DMS79 treated with DMSO at 0.1 percent for 48 hours (cell line): ENCODE measurements around the gene PITRM1.
"Not testable (repeated sequence)": the region's sequence is repeated elsewhere in the genome, so short reads cannot be mapped to it uniquely, and the experiment has no call there.

Experiments
- DNase-seq: peaks from one replicate; lab custom pipeline; 2025; lab: John Stamatoyannopoulos, UW

PITRM1 gene, protein sequence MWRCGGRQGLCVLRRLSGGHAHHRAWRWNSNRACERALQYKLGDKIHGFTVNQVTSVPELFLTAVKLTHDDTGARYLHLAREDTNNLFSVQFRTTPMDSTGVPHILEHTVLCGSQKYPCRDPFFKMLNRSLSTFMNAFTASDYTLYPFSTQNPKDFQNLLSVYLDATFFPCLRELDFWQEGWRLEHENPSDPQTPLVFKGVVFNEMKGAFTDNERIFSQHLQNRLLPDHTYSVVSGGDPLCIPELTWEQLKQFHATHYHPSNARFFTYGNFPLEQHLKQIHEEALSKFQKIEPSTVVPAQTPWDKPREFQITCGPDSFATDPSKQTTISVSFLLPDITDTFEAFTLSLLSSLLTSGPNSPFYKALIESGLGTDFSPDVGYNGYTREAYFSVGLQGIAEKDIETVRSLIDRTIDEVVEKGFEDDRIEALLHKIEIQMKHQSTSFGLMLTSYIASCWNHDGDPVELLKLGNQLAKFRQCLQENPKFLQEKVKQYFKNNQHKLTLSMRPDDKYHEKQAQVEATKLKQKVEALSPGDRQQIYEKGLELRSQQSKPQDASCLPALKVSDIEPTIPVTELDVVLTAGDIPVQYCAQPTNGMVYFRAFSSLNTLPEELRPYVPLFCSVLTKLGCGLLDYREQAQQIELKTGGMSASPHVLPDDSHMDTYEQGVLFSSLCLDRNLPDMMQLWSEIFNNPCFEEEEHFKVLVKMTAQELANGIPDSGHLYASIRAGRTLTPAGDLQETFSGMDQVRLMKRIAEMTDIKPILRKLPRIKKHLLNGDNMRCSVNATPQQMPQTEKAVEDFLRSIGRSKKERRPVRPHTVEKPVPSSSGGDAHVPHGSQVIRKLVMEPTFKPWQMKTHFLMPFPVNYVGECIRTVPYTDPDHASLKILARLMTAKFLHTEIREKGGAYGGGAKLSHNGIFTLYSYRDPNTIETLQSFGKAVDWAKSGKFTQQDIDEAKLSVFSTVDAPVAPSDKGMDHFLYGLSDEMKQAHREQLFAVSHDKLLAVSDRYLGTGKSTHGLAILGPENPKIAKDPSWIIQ

GRCh38 chr10:3172446-3173170 lies at the start of gene PITRM1:
PITRM1 (minus strand) TSS chr10:3172782; CDS start chr10:3172772, 10 bp downstream.
- DNase-seq, result peak; percentile 87

DNA sequence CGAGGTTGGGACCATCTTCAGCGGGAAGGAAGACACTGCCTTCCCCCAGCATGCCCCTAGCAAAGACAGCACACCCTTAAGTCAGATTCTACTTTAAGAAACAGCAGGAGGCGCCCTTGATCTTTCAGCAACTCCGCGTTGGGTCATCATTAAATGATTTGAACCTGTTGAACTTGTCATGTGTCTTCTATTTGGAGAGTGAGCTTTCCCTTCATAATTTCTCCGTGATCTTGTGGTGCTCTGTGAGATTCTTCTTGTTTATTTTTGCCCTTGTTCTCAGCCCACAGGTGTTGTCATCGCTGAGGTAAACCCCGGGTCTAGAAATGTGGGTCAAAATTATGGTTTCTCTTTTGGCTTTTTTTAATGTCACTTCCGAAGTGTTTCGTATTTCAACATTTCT lies 49.5 kb upstream of the PITRM1 start:
- DNase-seq, result no peak

DNA sequence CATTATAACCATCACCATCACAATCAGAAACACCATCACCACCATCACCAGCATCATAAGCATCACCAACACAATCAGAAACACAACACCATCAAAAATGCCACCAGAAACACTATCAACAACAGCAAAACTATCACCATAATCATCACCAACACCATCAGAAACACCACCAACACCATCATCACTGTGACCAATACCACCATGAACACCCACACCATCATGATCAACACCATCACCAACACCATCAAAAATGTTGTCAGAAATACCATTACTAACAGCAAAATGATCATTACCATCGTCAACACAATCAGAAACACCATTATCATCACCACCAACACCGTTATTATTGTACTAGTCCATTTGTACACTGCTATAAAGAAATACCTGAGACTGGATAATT lies 49.0 kb upstream of the PITRM1 start:
- not testable (repeated sequence) for DNase-seq

DNA sequence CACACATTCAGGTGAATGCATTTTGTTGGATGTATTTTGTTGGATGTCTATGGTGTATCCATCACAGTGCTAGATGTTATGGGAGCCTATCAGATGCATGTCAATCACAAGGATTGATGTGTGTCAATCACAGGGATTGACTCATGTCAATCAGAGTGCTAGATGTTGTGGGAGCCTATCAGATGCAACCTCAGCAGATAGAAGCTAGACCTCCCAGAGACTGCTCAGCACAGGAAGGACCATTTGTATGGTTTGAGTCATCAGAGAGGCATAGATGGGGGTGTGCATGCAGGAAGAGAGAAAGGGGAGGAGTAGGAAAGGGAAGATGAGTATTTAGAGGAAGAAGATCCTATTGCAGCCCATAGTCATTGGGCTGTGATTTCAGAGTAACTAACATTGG lies 48.3 kb upstream of the PITRM1 start:
- DNase-seq, result no peak

DNA sequence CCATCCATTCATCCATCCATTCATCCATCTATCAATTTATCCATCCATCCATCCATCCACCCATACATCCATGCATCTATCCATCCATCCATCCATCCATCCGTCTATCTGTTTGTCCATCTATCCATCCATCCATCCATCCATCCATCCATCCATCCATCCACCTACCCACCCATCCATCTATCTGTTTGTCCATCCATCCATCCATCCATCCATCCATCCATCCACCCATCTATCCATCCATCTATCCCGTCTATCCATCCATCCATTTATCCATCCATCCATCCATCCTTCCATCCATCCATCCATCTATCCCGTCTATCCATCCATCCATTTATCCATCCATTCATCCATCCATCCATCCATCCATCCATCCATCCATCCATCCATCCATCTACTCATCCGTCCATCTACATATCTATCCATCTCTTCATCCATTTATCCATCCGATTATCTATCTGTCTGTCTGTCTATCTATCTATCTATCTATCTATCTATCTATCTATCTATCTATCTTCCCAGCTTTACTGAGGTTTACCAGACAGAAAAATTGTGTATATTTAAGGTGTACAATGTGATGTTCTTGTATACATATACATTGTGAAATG lies 46.5 kb upstream of the PITRM1 start:
- DNase-seq, result not testable (repeated sequence)

DNA sequence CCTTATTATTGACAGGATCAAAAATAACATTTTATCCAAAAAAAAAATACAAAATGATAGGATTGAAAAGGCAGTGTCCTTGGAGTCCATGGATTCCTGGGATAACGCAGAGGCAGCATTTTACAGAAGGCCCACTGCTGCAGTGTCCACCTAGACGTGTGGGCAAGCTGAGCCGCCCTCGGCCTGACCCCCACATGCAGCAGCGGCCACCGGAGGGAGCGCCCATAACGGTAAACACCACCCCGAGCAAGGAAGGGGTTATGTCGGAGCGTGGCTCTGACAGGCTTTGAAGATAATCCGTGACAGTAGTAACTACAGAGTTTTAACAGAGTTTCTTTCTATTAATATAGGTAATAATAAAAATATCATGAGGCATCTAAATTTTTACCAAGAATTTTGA lies 45.3 kb upstream of the PITRM1 start:
- no peak for DNase-seq

GRCh38 chr10:3217301-3217700 lies 44.7 kb upstream of the PITRM1 start:
- no peak for DNase-seq

DNA sequence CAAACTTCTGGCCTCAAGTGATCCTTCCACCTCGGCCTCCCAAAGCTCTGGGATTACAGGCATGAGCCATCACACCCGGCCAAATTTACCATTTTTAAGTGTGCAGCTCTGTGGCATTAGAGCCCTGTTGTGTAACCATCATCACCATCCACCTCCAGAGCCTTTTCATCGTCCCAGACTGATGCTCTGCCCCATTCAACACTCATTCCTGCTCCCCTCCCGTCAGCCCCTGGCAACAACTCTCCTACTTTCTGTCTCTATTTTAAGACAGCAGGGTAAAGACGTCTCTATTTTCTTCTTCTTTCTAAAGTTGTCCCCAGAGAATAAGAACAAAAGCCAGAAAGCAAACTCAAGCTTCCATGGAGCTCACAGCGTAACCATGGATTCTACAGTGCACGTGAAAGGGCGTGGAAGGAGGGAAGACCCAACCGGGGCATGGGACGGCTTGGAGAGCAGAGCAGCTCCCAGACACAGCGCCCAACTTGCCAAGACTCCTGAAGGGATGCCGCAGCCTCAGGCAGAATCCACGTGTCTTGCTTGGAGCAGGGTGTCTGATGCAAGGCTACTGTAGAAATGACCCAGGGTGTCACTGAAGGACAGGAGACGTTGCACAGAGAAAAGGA lies 42.7 kb upstream of the PITRM1 start:
- DNase-seq, result no peak

DNA sequence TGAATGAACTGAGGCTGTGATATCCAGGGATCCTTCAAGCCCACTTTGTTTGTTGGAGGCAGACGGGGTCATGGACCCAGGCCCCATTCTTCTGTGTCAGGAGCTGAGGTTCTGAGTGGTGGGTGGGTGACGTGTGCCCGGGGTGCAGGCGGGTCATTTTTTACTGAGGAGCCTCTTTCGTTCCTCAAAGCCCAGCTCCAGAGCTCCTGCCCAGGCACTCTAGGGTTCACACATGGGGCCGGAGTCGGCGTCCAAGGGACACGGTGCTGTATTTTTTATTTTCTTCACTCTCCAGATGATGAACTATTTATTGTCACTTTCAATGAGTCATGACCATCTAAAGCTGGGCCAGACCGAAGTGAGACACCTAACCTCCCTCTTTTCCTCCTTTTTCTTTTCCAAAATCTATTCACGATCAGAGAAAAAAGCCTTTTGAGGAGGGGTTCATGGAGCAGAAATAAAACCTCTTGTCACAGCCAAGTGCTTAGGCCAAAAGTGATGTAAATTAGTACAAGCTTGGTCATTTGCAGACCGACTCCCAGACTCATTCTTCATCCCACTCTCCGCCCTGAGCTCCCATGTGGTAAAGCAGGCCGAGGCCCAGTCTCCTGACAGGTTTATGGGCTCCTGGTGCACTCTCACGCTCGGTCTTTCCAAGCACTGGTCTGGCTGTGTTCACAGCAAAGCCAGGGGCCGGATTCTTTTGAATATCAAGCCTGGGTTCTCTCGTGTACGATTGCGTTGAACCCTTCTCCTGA lies 41.4 kb upstream of the PITRM1 start:
- no peak for DNase-seq

DNA sequence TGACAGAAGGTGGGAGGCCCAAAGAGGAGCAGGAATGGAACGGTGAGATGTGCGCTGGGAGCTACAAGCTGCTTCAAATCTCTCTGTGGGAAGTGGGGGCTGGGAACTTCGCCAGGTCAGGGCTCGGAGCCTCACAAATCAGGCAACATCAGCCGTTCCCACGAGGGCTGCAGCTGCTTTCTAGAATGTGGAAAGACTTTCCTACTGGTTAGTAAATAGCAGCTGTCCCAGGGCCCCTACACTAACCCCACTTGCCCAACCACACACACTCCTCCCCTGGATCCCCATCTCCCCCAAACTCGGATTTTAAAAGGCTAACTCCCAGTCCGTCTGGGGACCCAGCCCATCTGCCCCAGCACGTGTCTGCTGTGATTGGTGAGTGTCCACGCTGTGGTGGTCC lies 40.6 kb upstream of the PITRM1 start:
- DNase-seq, result no peak

DNA sequence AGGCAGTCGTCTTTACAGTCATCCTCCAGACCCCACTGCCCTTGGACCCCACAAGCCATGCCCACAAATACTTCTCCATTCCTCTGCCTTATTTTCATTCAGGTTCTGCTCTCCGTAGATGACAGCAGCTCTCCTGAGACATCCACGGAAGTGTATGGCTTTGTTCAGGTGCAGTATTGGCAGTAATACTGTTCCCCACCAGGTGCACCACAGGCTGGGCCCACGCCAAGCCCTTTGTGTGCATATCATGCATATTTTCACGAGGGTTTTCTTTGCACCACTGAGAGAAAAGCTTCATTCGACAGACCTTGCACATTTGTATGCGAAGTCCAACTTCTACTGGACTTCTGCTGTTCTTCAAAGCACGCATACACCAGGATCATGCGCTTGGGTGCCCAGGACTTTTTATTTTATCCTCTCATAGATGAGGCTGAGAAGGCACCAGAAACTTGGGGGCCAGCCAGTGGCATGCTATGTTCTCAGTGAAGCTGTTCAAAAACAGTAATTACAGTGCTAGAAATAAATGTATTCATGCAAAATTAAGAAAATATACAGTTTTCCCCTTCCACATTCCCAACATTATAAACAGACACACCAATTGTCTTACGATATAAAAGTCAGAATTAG lies 37.8 kb upstream of the PITRM1 start:
- DNase-seq, result no peak

- DNase-seq, result no peak
Measured at GRCh38 chr10:3208481-3209406, 36.2 kb upstream of the PITRM1 start.

GRCh38 chr10:3207351-3207750 lies 34.8 kb upstream of the PITRM1 start:
- no peak for DNase-seq

DNA sequence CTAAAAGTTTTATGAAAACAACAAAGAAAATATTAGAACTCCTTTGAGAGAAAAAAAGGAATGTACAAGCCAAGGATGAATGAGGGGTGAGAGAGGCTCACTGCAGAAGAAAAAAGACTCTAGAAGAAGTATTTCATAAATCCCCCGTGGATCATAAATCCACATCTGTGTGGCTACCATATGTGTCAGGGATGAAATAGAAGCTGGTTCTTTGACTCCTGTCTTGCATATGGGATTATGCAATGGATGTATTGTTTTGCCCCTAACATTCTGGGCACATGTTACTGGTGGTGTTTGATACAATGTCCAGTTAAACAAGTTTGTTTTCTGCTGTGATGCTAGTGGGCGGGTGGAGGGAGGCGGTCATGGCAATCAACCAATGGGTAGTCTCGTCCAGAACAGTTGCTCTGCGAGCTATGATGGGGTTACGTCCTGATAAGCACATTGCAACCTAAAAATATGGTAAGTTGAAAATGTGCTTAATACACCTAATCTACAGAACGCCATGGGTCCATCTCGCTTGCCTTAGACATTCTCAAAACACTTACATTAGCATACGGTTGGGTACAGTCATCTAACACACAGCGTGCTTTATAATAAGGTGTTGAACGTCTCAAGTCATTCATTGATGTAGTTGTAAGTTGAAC lies 34.1 kb upstream of the PITRM1 start:
- no peak for DNase-seq

DNA sequence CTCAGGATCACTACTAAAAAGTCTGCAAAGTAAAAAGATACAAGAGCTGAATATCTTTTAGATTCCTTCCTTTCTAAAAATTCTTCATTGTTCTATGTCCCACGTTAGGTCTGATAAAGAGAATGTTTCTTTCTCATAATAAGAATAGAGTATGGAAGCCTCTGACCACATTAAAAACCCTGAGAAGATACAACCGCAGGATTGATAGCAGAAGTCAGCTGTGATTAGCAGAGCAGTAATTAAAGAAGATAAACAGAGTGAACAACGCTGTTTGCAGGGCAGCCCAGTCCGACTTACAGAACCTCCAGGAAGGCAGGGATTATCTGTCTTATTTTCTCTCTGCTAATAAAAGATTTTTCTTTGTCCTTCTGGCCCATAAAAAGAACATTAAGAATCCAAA lies 31.4 kb upstream of the PITRM1 start:
- DNase-seq, result no peak

- no peak for DNase-seq
Measured at GRCh38 chr10:3203016-3203811, 30.6 kb upstream of the PITRM1 start.

GRCh38 chr10:3201796-3202195 lies 29.2 kb upstream of the PITRM1 start:
- DNase-seq, result no peak

DNA sequence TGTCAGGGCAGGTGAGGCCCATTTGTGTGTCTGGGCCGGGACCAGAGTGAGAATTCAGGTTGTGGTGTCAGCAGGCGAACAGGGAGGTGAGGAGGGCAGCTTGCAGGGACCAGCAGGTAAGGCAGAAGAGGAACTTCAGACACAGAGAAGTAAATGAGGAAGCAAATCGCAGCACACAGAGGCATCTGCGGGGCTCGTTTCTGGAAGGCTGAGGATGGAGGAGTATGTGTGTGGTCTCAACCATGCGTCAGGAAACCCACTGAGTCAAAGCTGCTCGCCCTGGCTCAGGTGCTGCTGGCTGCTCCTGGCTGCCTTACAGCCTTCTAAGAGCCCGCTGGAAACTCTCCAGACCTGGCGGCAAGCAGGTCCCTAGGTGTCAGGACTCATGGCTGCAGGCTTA lies 26.9 kb upstream of the PITRM1 start:
- DNase-seq, result no peak
